ENCODE results near the gene SLC5A11.

Gene SLC5A11

GRCh38 chr16:24834459-24835335 is 11.1 kb upstream of the SLC5A11 start:
- DNase-seq (ENCODE audit: low spot score), result no peak

GRCh38 chr16:24836836-24837235 is 8.9 kb upstream of the SLC5A11 start:
- Histone ChIP-seq H3K9ac (ENCODE audit: low read depth, low read length, poor library complexity) (no peak overlapping the region), H3K4me1 (ENCODE audit: control insufficient read depth in 2 of 2, insufficient read depth in 1 of 2, low read depth in 1 of 2, low read length in 2 of 2) (no peaks in the 10 kb centered on the region), H3K23ac (ENCODE audit: low read depth, low read length, poor library complexity) (no peak overlapping the region), H3K9me3 (replicated peaks in 1 of 2; ENCODE audit: control insufficient read depth in 2 of 2, insufficient read depth in 1 of 2, low read depth in 1 of 2, low read length in 2 of 2) (no peaks in the 10 kb centered on the region), H3K4me3 (ENCODE audit: low read length in 2 of 2) (no peak overlapping the region), H3K27me3 (ENCODE audit: control insufficient read depth in 3 of 3, insufficient read depth in 3 of 3, low read depth in 1 of 3, low read length in 3 of 3) (no peaks in the 10 kb centered on the region), H3K4me2 (ENCODE audit: insufficient read depth, low read length, poor library complexity, severe bottlenecking) (no peak overlapping the region), H2BK15ac (ENCODE audit: low read length) (no peak overlapping the region), H3K36me3 (replicated peaks in 1 of 2; ENCODE audit: control insufficient read depth in 2 of 2, insufficient read depth in 2 of 2, low read length in 2 of 2) (no peaks in the 10 kb centered on the region), H4K8ac (ENCODE audit: low read depth, low read length) (no peak overlapping the region), H2BK5ac (ENCODE audit: low read length) (no peak overlapping the region), H2AFZ (ENCODE audit: low read length) (no peak overlapping the region), H2BK12ac (ENCODE audit: low read length) (no peak overlapping the region), H2BK120ac (ENCODE audit: low read depth, low read length) (no peak overlapping the region), H3K14ac (ENCODE audit: low read length) (no peak overlapping the region), H2AK5ac (ENCODE audit: low read depth, low read length) (no peak overlapping the region), H3K27ac (replicated peaks; ENCODE audit: low read length) (no peak overlapping the region), H3K18ac (ENCODE audit: low read length) (no peak overlapping the region), H4K91ac (ENCODE audit: low read depth, low read length, poor library complexity) (no peak overlapping the region), H3K4ac (ENCODE audit: low read length) (no peak overlapping the region), H3K79me1 (ENCODE audit: low read depth, low read length) (no peaks in the 10 kb centered on the region)
- DNase-seq (ENCODE audit: low spot score), result no peak
- WGBS, 2 donors (ENCODE audit: extremely low coverage in 2 of 2, insufficient read length in 2 of 2, insufficient replicate concordance in 1 of 2), result 100% methylated on average over 2 of the region's 6 CpGs

More at GRCh38 chr16:24834459-24835335, 11.1 kb upstream of the SLC5A11 start:
- no peak overlapping the region for H2BK15ac ChIP-seq (ENCODE audit: low read length)
- H3K14ac ChIP-seq (ENCODE audit: low read length), result no peak overlapping the region
- H3K9ac ChIP-seq (ENCODE audit: low read depth, low read length, poor library complexity), result no peak overlapping the region
- H3K23ac ChIP-seq (ENCODE audit: low read depth, low read length, poor library complexity), result no peak overlapping the region
- no peaks in the 10 kb centered on the region for H3K36me3 ChIP-seq (replicated peaks in 1 of 2; ENCODE audit: control insufficient read depth in 2 of 2, insufficient read depth in 2 of 2, low read length in 2 of 2)
- no peak overlapping the region for H3K4me3 ChIP-seq (ENCODE audit: low read length in 2 of 2)
- H2AK5ac ChIP-seq (ENCODE audit: low read depth, low read length), result no peak overlapping the region
- no peaks in the 10 kb centered on the region for H3K27me3 ChIP-seq (ENCODE audit: control insufficient read depth in 3 of 3, insufficient read depth in 3 of 3, low read depth in 1 of 3, low read length in 3 of 3)
- WGBS, 2 donors (ENCODE audit: extremely low coverage in 2 of 2, insufficient read length in 2 of 2, insufficient replicate concordance in 1 of 2), result no CpG with 5 or more reads among the region's 7 CpGs
- no peak overlapping the region for H2BK120ac ChIP-seq (ENCODE audit: low read depth, low read length)
- H4K8ac ChIP-seq (ENCODE audit: low read depth, low read length), result no peak overlapping the region
- H3K4me2 ChIP-seq (ENCODE audit: insufficient read depth, low read length, poor library complexity, severe bottlenecking), result no peak overlapping the region
- no peak overlapping the region for H2BK5ac ChIP-seq (ENCODE audit: low read length)
- H2AFZ ChIP-seq (ENCODE audit: low read length), result no peak overlapping the region
- H3K4me1 ChIP-seq (ENCODE audit: control insufficient read depth in 2 of 2, insufficient read depth in 1 of 2, low read depth in 1 of 2, low read length in 2 of 2), result no peaks in the 10 kb centered on the region
- no peak overlapping the region for H3K27ac ChIP-seq (replicated peaks; ENCODE audit: low read length)
- H3K79me1 ChIP-seq (ENCODE audit: low read depth, low read length), result no peaks in the 10 kb centered on the region
- H4K91ac ChIP-seq (ENCODE audit: low read depth, low read length, poor library complexity), result no peak overlapping the region
- H3K9me3 ChIP-seq (replicated peaks in 1 of 2; ENCODE audit: control insufficient read depth in 2 of 2, insufficient read depth in 1 of 2, low read depth in 1 of 2, low read length in 2 of 2), result no peaks in the 10 kb centered on the region
- H3K4ac ChIP-seq (ENCODE audit: low read length), result no peak overlapping the region
- H3K18ac ChIP-seq (ENCODE audit: low read length), result no peak overlapping the region
- no peak overlapping the region for H2BK12ac ChIP-seq (ENCODE audit: low read length)

DNA sequence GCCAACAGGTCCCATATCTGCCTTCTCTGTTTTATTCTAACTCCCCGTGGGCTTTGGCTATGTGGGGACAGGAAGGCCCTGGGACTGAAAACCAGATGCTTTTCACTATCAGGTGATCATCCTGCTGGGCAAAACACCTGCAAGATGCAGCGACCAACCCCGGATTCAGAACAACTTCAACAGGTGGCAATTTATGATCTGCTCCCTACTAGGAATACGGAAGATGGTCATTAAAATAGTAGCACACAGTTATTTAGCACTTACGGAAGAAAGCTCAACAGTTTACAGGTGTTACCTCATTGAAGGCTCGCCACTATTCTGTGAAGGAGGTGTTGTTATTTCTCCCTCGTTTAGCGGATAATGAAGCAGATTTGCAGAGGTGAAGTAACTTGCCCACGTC is 7.8 kb upstream of the SLC5A11 start:
- no peaks in the 10 kb centered on the region for H3K36me3 ChIP-seq (replicated peaks in 1 of 2; ENCODE audit: control insufficient read depth in 2 of 2, insufficient read depth in 2 of 2, low read length in 2 of 2)
- WGBS, 2 donors (ENCODE audit: extremely low coverage in 2 of 2, insufficient read length in 2 of 2, insufficient replicate concordance in 1 of 2), result no CpG with 5 or more reads among the region's 9 CpGs
- no peak overlapping the region for H4K91ac ChIP-seq (ENCODE audit: low read depth, low read length, poor library complexity)
- H3K9ac ChIP-seq (ENCODE audit: low read depth, low read length, poor library complexity), result no peak overlapping the region
- no peak overlapping the region for H2BK120ac ChIP-seq (ENCODE audit: low read depth, low read length)
- H3K4me1 ChIP-seq (ENCODE audit: control insufficient read depth in 2 of 2, insufficient read depth in 1 of 2, low read depth in 1 of 2, low read length in 2 of 2), result no peaks in the 10 kb centered on the region
- no peaks in the 10 kb centered on the region for H3K79me1 ChIP-seq (ENCODE audit: low read depth, low read length)
- no peak for DNase-seq (ENCODE audit: low spot score)
- H2BK15ac ChIP-seq (ENCODE audit: low read length), result no peak overlapping the region
- H3K27ac ChIP-seq (replicated peaks; ENCODE audit: low read length), result no peak overlapping the region
- H2BK12ac ChIP-seq (ENCODE audit: low read length), result no peak overlapping the region
- no peak overlapping the region for H3K4me3 ChIP-seq (ENCODE audit: low read length in 2 of 2)
- H4K8ac ChIP-seq (ENCODE audit: low read depth, low read length), result no peak overlapping the region
- no peak overlapping the region for H3K14ac ChIP-seq (ENCODE audit: low read length)
- H3K23ac ChIP-seq (ENCODE audit: low read depth, low read length, poor library complexity), result no peak overlapping the region
- H3K4ac ChIP-seq (ENCODE audit: low read length), result no peak overlapping the region
- H3K9me3 ChIP-seq (replicated peaks in 1 of 2; ENCODE audit: control insufficient read depth in 2 of 2, insufficient read depth in 1 of 2, low read depth in 1 of 2, low read length in 2 of 2), result no peaks in the 10 kb centered on the region
- no peak overlapping the region for H2AFZ ChIP-seq (ENCODE audit: low read length)
- no peak overlapping the region for H2AK5ac ChIP-seq (ENCODE audit: low read depth, low read length)
- H2BK5ac ChIP-seq (ENCODE audit: low read length), result no peak overlapping the region
- no peaks in the 10 kb centered on the region for H3K27me3 ChIP-seq (ENCODE audit: control insufficient read depth in 3 of 3, insufficient read depth in 3 of 3, low read depth in 1 of 3, low read length in 3 of 3)
- no peak overlapping the region for H3K4me2 ChIP-seq (ENCODE audit: insufficient read depth, low read length, poor library complexity, severe bottlenecking)
- H3K18ac ChIP-seq (ENCODE audit: low read length), result no peak overlapping the region

GRCh38 chr16:24838554-24839266 is 7.1 kb upstream of the SLC5A11 start:
- Histone ChIP-seq H2BK120ac (ENCODE audit: low read depth, low read length) (no peak overlapping the region), H3K9me3 (replicated peaks in 1 of 2; ENCODE audit: control insufficient read depth in 2 of 2, insufficient read depth in 1 of 2, low read depth in 1 of 2, low read length in 2 of 2) (no peaks in the 10 kb centered on the region), H3K4ac (ENCODE audit: low read length) (no peak overlapping the region), H3K23ac (ENCODE audit: low read depth, low read length, poor library complexity) (no peak overlapping the region), H3K9ac (ENCODE audit: low read depth, low read length, poor library complexity) (no peak overlapping the region), H2BK5ac (ENCODE audit: low read length) (no peak overlapping the region), H2AFZ (ENCODE audit: low read length) (peak overlapping the region; percentile 58), H2AK5ac (ENCODE audit: low read depth, low read length) (no peak overlapping the region), H3K79me1 (ENCODE audit: low read depth, low read length) (no peaks in the 10 kb centered on the region), H2BK15ac (ENCODE audit: low read length) (no peak overlapping the region), H4K8ac (ENCODE audit: low read depth, low read length) (no peak overlapping the region), H3K36me3 (replicated peaks in 1 of 2; ENCODE audit: control insufficient read depth in 2 of 2, insufficient read depth in 2 of 2, low read length in 2 of 2) (no peaks in the 10 kb centered on the region), H3K27me3 (ENCODE audit: control insufficient read depth in 3 of 3, insufficient read depth in 3 of 3, low read depth in 1 of 3, low read length in 3 of 3) (no peaks in the 10 kb centered on the region), H3K18ac (ENCODE audit: low read length) (no peak overlapping the region), H3K14ac (ENCODE audit: low read length) (no peak overlapping the region), H3K27ac (replicated peaks; ENCODE audit: low read length) (no peak overlapping the region), H2BK12ac (ENCODE audit: low read length) (no peak overlapping the region), H3K4me2 (ENCODE audit: insufficient read depth, low read length, poor library complexity, severe bottlenecking) (no peak overlapping the region), H4K91ac (ENCODE audit: low read depth, low read length, poor library complexity) (no peak overlapping the region), H3K4me3 (ENCODE audit: low read length in 2 of 2) (no peak overlapping the region), H3K4me1 (ENCODE audit: control insufficient read depth in 2 of 2, insufficient read depth in 1 of 2, low read depth in 1 of 2, low read length in 2 of 2) (no peaks in the 10 kb centered on the region)
- DNase-seq (ENCODE audit: low spot score), result no peak
- WGBS, 2 donors (ENCODE audit: extremely low coverage in 2 of 2, insufficient read length in 2 of 2, insufficient replicate concordance in 1 of 2), result no CpG with 5 or more reads among the region's 5 CpGs
